ENCODE results near the gene MAMDC2.

DNA sequence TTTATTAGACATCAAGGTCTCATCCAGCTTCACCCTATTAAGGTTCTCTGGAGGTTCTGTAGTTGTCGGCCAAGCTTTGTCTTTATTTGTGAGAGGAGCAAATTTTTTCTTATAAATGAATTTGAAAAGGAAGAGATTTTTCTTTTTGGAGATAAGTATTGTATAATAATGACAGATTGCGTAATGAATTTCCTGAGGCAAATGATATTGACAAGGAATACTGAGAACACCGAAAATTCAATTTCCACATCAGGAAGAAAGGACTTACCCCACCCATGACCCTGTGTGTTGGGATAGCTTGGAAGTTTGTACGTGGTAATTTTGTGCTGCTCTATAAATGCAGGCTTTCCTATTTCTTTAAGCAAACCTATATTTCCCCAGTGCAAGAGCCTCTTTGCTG lies 53.5 kb downstream of the MAMDC2 start:
- TF ChIP-seq, protein P1, sequence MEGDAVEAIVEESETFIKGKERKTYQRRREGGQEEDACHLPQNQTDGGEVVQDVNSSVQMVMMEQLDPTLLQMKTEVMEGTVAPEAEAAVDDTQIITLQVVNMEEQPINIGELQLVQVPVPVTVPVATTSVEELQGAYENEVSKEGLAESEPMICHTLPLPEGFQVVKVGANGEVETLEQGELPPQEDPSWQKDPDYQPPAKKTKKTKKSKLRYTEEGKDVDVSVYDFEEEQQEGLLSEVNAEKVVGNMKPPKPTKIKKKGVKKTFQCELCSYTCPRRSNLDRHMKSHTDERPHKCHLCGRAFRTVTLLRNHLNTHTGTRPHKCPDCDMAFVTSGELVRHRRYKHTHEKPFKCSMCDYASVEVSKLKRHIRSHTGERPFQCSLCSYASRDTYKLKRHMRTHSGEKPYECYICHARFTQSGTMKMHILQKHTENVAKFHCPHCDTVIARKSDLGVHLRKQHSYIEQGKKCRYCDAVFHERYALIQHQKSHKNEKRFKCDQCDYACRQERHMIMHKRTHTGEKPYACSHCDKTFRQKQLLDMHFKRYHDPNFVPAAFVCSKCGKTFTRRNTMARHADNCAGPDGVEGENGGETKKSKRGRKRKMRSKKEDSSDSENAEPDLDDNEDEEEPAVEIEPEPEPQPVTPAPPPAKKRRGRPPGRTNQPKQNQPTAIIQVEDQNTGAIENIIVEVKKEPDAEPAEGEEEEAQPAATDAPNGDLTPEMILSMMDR (IDR thresholded peaks at IDR 0.05) = no peak
- no peak for TF ChIP-seq EZH2 (IDR thresholded peaks at IDR 0.05; ENCODE audit: borderline replicate concordance, insufficient read depth, low read depth, low read length, poor library complexity, severe bottlenecking)

Measured in B cell (primary cell).